GM21723 (cell line): ENCODE results near the gene SIGLEC10.

Experiments used
- ATAC-seq: cut with Tn5 transposase; IDR thresholded peaks from one replicate; pipeline ENCODE4 v1.9.1; 2021; ENCODE audit warnings: mild to moderate bottlenecking, moderate library complexity; ENCODE audit not compliant: unreplicated experiment

Gene SIGLEC10

DNA sequence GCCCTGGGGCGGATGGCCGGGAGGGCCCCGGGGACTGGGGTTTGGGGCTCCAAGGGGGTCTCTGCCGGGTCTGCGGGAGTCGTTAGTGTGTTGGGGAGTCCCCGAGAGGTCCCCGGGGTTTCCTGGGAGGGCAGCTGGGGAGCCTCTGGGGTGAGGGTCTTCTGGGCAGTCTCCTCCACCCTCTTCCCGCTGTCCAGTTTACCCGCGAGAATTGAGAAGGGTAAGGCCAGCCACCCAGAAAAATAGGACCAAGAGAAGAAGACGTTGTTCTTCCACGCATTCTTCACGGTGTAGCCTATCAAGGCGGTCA lies 50.2 kb downstream of the SIGLEC10 start:
- peak; percentile 13 for ATAC-seq

DNA sequence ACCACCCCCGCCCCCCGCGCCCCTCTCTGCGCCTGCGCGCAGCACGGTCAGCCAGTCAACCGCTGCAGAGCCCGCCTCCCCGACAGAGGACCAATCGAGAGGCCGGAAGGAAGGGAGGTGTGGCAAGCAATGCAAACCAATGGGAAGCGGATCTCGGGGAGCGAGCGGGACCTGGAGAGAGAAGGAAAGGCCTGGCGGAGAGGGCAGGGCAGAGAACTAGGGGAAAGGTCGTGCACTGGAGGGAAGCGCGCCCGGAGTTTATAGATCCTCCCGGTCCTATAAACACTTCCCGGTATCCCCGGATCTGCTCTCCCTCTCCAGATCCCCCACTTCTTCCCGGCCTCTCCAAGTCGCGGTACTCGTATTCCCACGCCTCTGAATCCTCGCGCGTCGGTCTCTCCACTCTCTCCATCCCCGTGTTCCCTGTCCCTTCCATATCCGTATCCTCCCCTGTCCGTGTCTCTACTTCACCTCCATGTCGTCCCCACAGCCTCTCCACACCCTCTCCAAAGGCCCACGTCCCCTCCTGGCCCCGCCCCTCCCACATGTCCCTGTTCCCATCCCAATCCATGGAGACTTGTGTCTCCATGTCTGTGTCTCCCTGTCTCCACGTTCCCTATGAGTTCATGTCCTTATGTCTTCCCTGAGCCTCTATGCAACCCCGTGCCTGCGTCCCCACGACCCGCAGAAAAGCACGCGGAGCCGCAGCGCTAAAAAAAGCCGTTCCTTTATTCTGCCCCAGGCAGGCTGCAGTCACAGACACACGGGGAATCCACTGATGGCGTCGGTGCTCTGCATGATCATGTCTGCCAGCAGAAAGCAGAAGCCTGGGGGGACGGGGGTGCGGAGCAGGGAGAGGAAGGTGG lies 50.8 kb downstream of the SIGLEC10 start:
- ATAC-seq: peak; percentile 46

DNA sequence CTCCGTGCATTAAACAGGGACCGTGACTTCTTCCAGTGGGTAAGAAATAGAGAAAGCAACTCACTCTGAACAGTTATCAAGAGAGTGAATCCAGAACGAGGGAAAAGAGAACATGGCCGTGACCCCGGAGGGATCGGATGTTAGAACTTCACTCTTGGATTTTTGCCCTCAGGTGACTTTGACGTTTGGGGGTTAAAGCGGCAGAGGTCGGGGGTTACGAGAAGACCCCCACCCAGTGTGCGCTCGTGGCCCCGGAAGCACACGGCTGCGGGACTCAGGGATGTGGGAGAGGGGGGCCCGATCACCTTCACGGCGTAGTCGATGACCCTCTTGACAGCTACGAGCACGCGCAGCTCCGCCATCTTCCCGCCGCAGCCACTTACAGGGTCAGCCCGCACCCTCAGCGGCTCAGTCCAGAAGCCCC lies 51.5 kb downstream of the SIGLEC10 start, which contains the start of gene ETFB:
Gene ETFB (minus strand): TSS at position 424 of the 424 bp plus-strand sequence. CDS start 62 bp downstream, at position 362.
- no peak for ATAC-seq

DNA sequence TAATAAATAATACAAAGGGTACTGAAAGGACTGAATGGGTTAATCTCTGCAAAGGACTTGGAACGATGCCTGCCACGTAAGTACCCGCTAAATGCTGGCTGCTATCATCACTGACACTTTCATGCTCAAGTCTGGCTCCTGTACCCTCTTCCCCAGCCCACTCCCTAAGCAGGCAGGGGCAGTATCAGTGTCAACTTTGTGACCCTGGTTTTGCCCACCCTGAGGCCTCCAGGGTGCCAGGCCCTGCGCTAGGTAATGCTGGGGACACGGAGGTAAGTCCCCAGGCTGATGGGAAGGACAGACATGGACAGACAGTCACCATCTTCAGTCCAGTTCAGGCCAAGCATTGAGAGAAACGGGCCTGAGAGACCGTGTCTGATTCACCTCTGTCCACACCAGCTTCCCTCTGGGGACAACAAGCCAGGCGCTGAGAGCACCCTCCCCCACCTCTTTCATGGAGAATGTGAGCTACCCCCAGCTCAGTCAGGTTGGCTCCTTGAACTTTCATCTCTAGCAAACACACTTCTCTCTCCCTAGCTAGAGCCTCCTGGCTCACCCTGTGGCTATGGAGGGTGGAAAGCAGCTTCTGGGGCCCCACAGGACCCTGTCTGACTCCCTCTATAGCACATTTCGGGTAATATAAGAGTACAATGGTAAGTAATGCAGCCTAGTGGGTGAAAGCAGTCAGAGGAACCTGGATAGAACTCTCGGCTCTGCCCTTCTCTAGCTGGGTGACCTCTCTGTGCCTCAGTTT lies 52.1 kb downstream of the SIGLEC10 start:
- ATAC-seq: no peak

DNA sequence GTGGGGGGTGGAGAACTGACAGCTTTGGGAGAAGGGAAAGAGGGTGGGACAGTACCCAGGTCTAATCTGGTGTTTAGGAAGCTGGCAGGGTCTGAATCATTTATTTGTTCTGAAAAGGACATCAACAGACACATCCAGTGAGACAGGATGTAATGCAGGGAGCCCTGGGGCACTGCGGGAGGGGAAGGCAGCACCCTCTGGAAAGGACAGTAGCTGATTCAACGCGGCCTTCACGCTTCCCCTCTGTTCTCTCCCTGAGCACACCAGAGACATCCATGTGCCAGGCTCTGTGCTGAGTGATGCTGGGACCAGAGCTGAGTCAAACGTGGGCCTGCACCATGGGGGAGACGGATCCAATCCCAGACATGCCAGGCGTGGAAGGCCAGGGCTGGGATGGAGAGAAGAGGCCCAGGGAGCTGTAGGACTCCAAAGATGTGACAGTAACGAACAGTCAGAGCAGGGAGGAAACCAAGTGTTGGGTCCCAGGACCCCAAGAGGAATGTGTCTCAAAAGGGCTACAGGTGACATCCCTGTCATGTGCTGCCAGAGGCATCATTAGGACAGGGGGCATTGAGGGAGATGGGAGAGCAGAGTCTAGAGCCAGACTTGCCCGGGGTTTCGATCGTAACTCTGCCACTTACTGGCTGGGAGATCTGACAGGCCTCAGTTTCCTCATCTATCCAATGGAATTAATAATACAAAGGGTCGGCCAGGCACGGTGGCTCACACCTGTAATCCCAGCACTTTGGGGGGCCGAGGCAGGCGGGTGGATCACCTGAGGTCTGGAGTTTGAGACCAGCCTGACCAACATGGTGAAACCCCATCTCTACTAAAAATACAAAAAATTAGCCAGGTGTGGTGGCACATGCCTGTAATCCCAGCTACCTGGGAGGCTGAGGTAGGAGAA lies 53.0 kb downstream of the SIGLEC10 start:
- ATAC-seq: no peak

DNA sequence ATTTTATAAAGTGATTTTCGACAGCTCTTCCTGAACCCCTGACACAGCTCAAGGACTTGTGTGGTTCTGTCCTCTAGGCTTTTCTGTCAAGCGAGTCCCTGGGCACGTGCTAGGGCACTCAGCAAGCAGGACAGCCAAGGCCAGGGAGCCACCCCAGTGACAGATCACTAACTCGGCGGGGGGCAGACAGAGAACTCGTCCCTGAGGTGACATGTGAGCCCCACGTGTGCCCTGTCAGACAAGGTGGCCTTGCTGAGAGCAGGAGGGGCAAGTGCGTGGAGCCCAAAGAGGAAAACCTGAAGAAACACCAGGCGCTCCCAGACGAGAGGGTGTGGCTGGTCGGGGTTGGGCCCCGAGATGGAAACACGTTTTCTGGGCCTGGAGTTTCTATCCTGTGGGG lies 56.2 kb downstream of the SIGLEC10 start:
- ATAC-seq: no peak
